GM18870 (cell line): Measurements from ENCODE around the gene CDC42BPA.
"Not testable (repeated sequence)": the region's sequence is repeated elsewhere in the genome, so short reads cannot be mapped to it uniquely, and the experiment has no call there.

Source experiments
- ATAC-seq: cut with Tn5 transposase; IDR thresholded peaks from one replicate; pipeline ENCODE4 v1.9.1; 2021; ENCODE audit warnings: moderate library complexity; ENCODE audit not compliant: unreplicated experiment

Gene CDC42BPA

GRCh38 chr1:227134686-227135314 lies 183.5 kb downstream of the CDC42BPA start:
- ATAC-seq = no peak

DNA sequence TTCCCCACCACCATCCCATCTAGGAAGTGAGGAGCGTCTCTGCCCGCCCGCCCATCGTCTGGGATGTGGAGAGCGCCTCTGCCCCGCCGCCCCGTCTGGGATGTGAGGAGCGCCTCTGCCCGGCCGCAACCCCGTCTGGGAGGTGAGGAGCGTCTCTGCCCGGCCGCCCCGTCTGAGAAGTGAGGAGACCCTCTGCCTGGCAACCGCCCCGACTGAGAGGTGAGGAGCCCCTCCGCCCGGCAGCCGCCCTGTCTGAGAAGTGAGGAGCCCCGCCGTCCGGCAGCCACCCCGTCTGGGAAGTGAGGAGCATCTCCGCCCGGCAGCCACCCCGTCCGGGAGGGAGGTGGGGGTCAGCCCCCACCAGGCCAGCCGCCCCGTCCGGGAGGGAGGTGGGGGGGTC lies 185.6 kb downstream of the CDC42BPA start:
- not testable (repeated sequence) for ATAC-seq

DNA sequence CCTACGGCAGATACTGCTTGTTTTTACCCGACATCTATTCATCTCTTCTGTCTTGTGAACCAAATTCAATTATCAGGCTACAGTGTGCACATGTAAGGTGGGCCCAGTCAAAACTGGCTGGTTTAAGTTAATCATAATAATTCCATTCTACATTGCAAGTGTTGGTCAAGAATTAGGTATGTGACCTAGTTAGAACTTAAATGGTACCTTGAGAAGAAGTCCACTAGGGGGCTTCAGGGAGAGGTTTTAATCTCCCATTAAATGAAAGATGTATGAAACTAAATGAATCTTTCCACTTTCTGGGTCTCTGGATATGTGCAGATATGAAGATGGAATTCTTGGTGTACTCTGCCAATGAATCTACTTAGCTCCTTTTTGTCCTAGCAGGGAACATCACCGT lies 187.1 kb downstream of the CDC42BPA start:
- no peak for ATAC-seq

- ATAC-seq = no peak
Measured at GRCh38 chr1:227127891-227128290, 190.4 kb downstream of the CDC42BPA start.

- no peak for ATAC-seq
Measured at GRCh38 chr1:227125929-227126545, 192.3 kb downstream of the CDC42BPA start.

DNA sequence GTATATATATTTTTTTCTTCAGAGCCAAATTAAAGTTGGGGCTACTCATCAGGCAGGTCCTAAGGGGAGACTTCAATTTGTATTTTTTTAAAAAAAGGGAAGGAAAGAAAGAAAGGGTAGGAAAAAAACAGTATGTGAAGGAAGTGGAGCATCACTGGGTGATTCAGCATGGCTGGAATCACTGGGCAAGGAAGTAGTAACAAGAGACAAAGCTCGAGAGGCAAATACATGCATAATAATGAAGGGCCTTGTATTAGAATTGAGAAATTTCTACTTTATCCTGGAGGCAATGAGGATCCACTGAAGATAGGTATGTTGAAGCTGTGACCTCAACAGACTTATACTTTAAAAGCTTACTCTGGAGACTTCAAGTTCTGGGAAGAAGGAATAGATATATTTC lies 193.8 kb downstream of the CDC42BPA start:
- no peak for ATAC-seq

DNA sequence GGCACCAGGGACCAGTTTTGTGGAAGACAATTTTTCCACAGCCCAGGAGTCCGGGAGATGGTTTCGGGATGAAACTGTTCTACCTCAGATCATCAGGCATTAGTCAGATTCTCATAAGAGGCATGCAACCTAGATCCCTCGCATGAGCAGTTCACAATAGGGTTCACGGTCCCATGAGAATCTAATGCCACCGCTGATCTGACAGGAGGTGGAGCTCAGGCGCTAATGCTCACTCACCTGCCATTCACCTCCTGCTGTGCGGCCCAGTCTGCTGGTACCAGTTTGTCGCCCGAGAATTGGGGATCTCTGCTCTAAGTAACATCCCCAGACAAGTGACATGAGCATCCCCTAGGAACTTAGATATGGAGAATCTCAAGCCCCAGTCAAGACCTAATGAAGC lies 197.5 kb downstream of the CDC42BPA start:
- ATAC-seq = no peak

- no peak for ATAC-seq
Measured at GRCh38 chr1:227112538-227112937, 205.8 kb downstream of the CDC42BPA start.

- no peak for ATAC-seq
Measured at GRCh38 chr1:227111782-227112181, 206.5 kb downstream of the CDC42BPA start.

DNA sequence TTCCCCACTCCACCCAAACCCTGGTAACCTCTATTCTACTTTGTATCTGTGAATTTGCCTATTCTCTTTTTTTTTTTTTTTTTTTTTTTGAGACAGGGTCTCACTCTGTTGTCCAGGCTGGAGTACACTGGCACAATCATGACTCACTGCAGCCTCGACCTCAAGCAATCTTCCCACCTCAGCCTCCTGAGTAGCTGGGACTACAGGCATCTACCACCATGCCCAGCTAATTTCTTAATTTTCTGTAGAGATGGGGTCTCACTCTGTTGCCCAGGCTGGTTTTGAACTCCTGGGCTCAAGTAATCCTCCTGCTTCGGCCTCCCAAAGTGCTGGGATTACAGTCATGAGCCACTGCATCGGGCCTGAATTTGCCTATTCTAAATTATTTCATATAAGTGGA lies 213.0 kb downstream of the CDC42BPA start:
- not testable (repeated sequence) for ATAC-seq

DNA sequence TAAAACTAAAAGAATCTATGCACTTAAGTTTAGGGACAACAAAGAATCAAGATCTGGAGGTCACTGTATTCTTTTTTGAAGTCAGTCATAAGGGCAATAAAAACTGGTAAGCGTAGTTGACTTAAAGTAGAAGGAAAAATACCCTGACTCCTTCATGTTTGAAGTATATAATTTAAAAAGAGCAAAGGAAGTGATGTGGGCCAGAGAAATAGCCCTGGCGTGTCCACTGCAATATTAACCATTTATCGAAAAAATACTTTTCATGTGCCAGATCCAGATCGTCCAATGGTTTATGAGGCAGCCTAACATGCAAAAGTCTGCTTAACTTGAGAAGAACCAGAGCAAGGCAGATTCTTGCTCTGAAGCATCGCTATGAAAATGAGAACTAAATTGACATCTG lies 216.2 kb downstream of the CDC42BPA start:
- no peak for ATAC-seq

- no peak for ATAC-seq
Measured at GRCh38 chr1:227094249-227094966, 223.9 kb downstream of the CDC42BPA start.

DNA sequence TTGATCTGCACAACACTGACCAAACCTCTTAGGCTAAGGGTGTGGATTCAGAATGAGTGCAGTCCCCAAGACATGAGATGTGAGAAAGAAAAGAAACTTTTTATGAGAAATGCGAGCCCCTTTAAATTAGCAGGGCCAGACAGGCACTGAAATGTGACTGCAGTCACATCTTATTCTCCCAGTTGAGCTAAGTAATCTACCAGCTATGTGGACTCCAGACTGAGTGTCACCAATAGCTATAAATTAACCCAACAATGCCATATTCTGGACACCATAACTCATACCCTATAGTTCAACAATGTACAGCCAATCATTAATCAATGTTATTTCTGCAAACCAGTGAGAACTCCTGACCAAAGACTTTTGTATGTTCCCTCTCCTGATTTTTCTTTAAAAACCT lies 225.0 kb downstream of the CDC42BPA start:
- no peak for ATAC-seq

DNA sequence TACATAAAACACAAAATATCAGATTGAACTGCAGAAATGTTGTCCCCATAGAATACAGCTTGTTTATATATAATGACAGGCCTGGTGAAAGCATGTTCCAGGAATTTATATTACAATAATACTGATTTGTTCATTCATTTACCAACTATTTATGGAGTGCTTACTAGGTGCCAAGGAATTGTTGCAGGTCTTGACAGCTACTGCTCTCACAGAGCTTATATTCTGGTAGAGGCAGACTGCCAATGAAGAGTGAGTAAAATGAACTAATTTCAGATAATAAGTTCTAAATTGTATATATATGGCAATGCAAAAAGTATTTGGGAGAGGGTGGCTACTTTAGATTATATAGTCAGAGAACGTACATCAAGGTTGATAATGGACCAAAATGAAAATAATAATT lies 226.2 kb downstream of the CDC42BPA start:
- no peak for ATAC-seq

DNA sequence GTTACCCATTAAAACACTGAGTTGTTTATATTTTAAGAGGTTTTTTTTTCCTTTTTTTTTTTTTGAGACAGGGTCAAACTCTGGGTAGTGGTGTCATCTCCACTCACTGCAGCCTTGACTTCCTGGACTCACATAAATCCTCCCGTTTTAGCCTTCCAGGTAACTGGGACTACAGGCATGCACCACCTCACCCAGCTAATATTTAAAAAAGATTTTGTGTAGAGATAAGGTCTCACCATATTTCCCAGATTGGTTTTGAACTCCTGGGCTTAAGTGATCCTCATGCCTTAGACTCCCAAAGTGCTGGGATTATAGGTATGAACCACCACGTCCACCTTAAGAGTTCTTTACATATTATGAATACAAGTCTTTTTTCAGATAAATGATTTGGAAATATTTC lies 231.7 kb downstream of the CDC42BPA start:
- ATAC-seq = no peak

- no peak for ATAC-seq
Measured at GRCh38 chr1:227082999-227083746, 235.1 kb downstream of the CDC42BPA start.

GRCh38 chr1:227077783-227078182 lies 240.5 kb downstream of the CDC42BPA start:
- ATAC-seq = no peak

DNA sequence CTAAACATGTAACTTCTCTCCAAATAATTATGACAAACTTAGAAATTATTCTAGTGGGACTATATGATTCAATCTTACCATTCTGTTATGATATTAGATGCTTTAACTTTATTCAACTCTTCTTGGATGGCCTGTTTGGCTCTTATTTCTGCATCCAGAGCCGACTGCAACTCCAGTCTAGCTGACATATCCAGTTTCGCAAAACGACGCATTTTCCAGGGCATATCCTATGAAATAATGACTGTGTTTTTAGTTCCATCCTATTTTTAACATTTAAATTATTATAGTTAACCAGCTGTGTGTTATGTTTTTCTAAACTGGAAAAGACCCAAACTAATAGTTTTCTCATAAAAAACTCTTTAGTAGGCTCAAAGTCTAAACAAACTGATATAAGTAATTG lies 244.5 kb downstream of the CDC42BPA start:
- no peak for ATAC-seq

DNA sequence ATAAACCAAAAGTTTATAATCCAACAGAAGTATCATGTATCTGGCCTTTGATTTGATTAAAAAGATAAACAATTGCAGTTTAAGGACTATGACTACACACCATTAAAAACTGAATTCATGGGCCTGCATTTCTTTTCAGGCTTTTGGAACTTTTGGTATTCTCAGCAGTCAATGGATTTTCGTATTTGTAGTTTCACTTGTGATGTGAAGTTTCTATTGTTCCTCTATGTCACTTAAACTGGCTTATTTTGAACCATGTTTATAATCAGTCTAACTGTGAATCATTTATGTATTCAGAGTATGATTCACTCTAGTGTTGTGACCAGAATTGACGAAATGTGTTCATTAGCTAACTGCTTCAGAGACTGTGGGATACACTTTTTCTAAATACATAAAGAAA lies 245.3 kb downstream of the CDC42BPA start:
- peak; percentile 67 for ATAC-seq

DNA sequence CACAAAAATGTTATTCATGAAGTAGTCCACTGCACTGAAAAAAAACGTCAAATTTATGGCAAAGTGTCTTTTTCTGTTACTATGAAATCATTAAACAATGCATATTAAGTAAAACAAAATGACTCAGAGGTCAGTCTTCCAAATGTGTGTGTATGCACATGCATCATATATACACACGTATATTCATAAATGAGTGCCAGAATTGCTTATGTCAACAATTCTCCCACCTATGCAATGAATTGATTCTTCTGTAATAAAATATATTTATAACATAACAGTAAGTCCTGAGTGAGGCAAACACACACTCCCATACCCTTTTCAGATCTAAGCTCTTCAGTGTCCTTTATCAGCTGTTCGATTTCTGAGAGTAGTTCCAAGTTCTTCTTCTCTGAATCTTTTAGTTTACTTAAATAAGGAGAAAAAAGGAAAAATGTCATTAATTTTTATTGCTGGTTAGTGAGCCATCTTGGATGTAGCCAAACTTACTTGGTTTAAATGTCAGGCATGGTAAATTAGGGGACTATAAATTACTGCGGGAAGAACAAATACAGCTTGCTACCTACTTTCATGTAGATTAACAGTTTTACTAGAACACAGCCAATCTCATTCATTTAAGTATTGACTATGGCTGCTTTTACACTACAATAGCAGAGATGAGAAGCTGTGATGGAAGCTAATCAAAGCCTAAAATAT lies 246.3 kb downstream of the CDC42BPA start:
- ATAC-seq = no peak
